Measurements from ENCODE around the gene TLR8. TPM values are rescaled to one million over a fixed set of nuclear protein-coding genes. Genes with fewer than 3 reads are reported as not detected.
A peak's percentile ranks its signal among the peaks of the same experiment; 100 is the strongest.

The TLR8 gene
- total and polyA plus RNA-seq, 4 donors = 0.51 to 7.0 (median 2.5) TPM

- 4 to 39% methylated on average over 12 of the region's 12 CpGs for WGBS, 2 donors
- Histone ChIP-seq H3K36me3 (ENCODE audit: control insufficient read depth in 1 of 2, insufficient read depth in 2 of 2, low read length in 1 of 2) (no peaks in the 10 kb centered on the region), H3K9me3 (ENCODE audit: control insufficient read depth, low read length) (no peaks in the 10 kb centered on the region), H3K4me3 (ENCODE audit: low read length in 2 of 2) (no peak overlapping the region), H3K27me3 (ENCODE audit: control insufficient read depth in 1 of 2, insufficient read depth in 2 of 2, low read length in 1 of 2) (no peaks in the 10 kb centered on the region), H3K27ac (ENCODE audit: low read depth in 1 of 2, low read length in 2 of 2) (peak overlapping the region; percentile 68 to 100), H3K4me1 (ENCODE audit: control insufficient read depth in 1 of 2, insufficient read depth in 2 of 2, low read length in 2 of 2) (no peaks in the 10 kb centered on the region)
- DNase-seq (peak in 1 of 2 donors; percentile 77), ATAC-seq (ENCODE audit: low FRiP score) (no peak)
- intact Hi-C loops (cut with DNase I) = loop anchor here (2.0 to 10.0 kb wide), 4 partner anchors 403 to 517 kb away; no protein-coding TSS in a partner anchor
Observed at GRCh38 chrX:12971282-12972003, 65.0 kb downstream of the TLR8 start.

GRCh38 chrX:12972243-12972642 is 65.8 kb downstream of the TLR8 start:
- Histone ChIP-seq H3K27ac (ENCODE audit: low read depth in 1 of 2, low read length in 2 of 2) (peak overlapping the region; percentile 47 to 100), H3K4me1 (ENCODE audit: control insufficient read depth in 1 of 2, insufficient read depth in 2 of 2, low read length in 2 of 2) (no peaks in the 10 kb centered on the region), H3K36me3 (ENCODE audit: control insufficient read depth in 1 of 2, insufficient read depth in 2 of 2, low read length in 1 of 2) (no peaks in the 10 kb centered on the region), H3K27me3 (ENCODE audit: control insufficient read depth in 1 of 2, insufficient read depth in 2 of 2, low read length in 1 of 2) (no peaks in the 10 kb centered on the region), H3K9me3 (ENCODE audit: control insufficient read depth, low read length) (no peaks in the 10 kb centered on the region), H3K4me3 (ENCODE audit: low read length in 2 of 2) (no peak overlapping the region)
- DNase-seq = no peak
- 43 to 56% methylated on average over 6 of the region's 6 CpGs for WGBS, 2 donors
- ATAC-seq (ENCODE audit: low FRiP score) = no peak
- intact Hi-C loops (cut with DNase I) = loop anchor here (5.0 to 10.0 kb wide), 3 partner anchors 403 to 515 kb away; no protein-coding TSS in a partner anchor

Other genes starting within 250 kb of the TLR8 start
- gene PRPS2, start 115.2 kb upstream of the TLR8 start, total RNA-seq = 10 to 100 TPM; 22.3 to 23.4 TPM
- gene PRPS2, start 115.2 kb upstream of the TLR8 start, polyA plus RNA-seq = 10 to 100 TPM; 15.0 to 17.5 TPM
- gene TLR7, start 39.5 kb upstream of the TLR8 start, total RNA-seq = 1 to 10 TPM in 1 of 2 donors, under 1 TPM in 1; 0.91 to 6.4 TPM
- gene TLR7, start 39.5 kb upstream of the TLR8 start, polyA plus RNA-seq = 1 to 10 TPM in 1 of 2 donors, under 1 TPM in 1; 0.08 to 1.8 TPM
- 1,000 to 10,000 TPM; 2,762 to 3,390 TPM for gene TMSB4X, start 68.5 kb downstream of the TLR8 start, total RNA-seq
- over 10,000 TPM in 1 of 2 donors, 1,000 to 10,000 TPM in 1; 8,938 to 17,543 TPM for gene TMSB4X, start 68.5 kb downstream of the TLR8 start, polyA plus RNA-seq
- gene FAM9C, start 138.0 kb downstream of the TLR8 start, total RNA-seq = not detected
- gene FAM9C, start 138.0 kb downstream of the TLR8 start, polyA plus RNA-seq = not detected